Bronchial epithelial cell (primary cell): Measurements from ENCODE around the gene FAT1. TPM values are rescaled to one million over a fixed set of nuclear protein-coding genes. Genes with fewer than 3 reads are reported as not detected.
"Not testable (repeated sequence)": the region's sequence is repeated elsewhere in the genome, so short reads cannot be mapped to it uniquely, and the experiment has no call there.

Experiments used
- DNase-seq: peaks from one replicate; pipeline ENCODE4 v3.0.0-alpha.2; 2010; ENCODE audit warnings: low read depth
- FAIRE-seq: peaks from 2 replicates; lab custom pipeline; 2011; peaks lifted over from hg19 to GRCh38; lab: Jason Lieb, UNC
- H3K27me3 ChIP-seq: 2 replicates; pipeline ENCODE4 v1.5.1; 2011; ENCODE audit warnings: low read length; ENCODE audit not compliant: control insufficient read depth, insufficient read depth
- H3K36me3 ChIP-seq: 2 replicates; pipeline ENCODE4 v1.5.1; 2011; ENCODE audit warnings: low read length; ENCODE audit not compliant: control insufficient read depth, insufficient read depth
- H3K4me3 ChIP-seq: 2 replicates; pipeline ENCODE4 v1.5.1; 2011; ENCODE audit warnings: mild to moderate bottlenecking, low read depth, low read length, control low read depth
- total RNA-seq: library from RNA; depleted of rRNA; stranded (reverse); fragments of >200 nt; gene quantifications from 2 replicates; pipeline ENCODE4 v1.2.1, GENCODE V29; 2014
- TF ChIP-seq, protein P1 (sequence below): IDR thresholded peaks from 2 replicates; pipeline ENCODE4 v1.5.1; 2011; ENCODE audit warnings: mild to moderate bottlenecking, moderate library complexity, low read length, control low read depth, inconsistent platforms; ENCODE audit not compliant: insufficient read depth, severe bottlenecking

The FAT1 gene
- total RNA-seq, 1 donor from 2014 or later, result 237 TPM

DNA sequence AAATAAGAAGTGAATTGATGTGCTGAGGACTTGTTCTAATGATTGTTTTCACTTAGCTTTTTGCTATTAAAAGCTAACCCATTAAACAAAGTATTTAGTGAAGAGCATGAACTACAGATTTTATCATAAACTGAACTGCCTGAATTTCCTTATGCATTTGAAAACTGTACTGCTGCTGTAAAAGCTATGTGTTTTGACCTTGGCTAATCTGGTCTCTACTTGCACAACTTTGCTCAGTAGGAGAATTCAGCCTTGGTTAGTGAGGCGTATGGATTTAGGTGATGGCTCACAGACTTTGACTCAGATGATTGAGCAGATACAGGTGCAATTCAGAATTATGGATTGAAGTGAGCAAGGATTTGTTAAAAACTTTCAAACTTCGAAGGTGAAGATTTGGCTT, 38.7 kb upstream of the FAT1 start:
- DNase-seq, result no peak
- no peak for FAIRE-seq
- Histone ChIP-seq H3K27me3 (no peaks in the 10 kb centered on the region), H3K4me3 (no peak overlapping the region), H3K36me3 (no peaks in the 10 kb centered on the region)
- TF ChIP-seq, protein P1, sequence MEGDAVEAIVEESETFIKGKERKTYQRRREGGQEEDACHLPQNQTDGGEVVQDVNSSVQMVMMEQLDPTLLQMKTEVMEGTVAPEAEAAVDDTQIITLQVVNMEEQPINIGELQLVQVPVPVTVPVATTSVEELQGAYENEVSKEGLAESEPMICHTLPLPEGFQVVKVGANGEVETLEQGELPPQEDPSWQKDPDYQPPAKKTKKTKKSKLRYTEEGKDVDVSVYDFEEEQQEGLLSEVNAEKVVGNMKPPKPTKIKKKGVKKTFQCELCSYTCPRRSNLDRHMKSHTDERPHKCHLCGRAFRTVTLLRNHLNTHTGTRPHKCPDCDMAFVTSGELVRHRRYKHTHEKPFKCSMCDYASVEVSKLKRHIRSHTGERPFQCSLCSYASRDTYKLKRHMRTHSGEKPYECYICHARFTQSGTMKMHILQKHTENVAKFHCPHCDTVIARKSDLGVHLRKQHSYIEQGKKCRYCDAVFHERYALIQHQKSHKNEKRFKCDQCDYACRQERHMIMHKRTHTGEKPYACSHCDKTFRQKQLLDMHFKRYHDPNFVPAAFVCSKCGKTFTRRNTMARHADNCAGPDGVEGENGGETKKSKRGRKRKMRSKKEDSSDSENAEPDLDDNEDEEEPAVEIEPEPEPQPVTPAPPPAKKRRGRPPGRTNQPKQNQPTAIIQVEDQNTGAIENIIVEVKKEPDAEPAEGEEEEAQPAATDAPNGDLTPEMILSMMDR, result no peak

GRCh38 chr4:186761956-186762355, 38.3 kb upstream of the FAT1 start:
- not testable (repeated sequence) for DNase-seq, H3K36me3 ChIP-seq, FAIRE-seq, H3K27me3 ChIP-seq, H3K4me3 ChIP-seq

GRCh38 chr4:186761393-186761792, 37.7 kb upstream of the FAT1 start:
- TF ChIP-seq, protein P1, result no peak
- no peak for FAIRE-seq
- Histone ChIP-seq H3K36me3 (no peaks in the 10 kb centered on the region), H3K4me3 (no peak overlapping the region), H3K27me3 (no peaks in the 10 kb centered on the region)
- DNase-seq, result no peak

DNA sequence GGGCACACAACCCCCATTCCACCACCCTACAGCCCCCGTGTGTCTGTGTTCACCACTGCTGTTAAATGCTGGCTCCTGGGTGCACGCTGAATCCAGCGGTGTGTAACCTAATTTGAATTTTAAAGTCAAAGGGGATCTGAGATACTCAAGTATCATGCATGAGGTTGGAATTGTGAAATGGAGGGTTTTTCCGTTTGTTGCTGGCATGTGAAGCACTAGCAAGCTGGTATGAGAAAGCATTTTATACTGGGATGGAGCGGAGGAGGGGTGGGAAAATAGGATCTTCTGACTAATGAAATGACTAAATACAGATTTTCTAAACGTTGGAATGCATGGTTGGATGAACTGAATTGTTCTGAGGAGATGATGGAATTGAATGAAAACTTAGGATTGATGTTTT, 36.9 kb upstream of the FAT1 start:
- TF ChIP-seq, protein P1, result no peak
- FAIRE-seq (no peak), DNase-seq (peak; percentile 61)
- no peaks in the 10 kb centered on the region for H3K27me3 ChIP-seq
- H3K4me3 ChIP-seq, result no peak overlapping the region
- H3K36me3 ChIP-seq, result no peaks in the 10 kb centered on the region

DNA sequence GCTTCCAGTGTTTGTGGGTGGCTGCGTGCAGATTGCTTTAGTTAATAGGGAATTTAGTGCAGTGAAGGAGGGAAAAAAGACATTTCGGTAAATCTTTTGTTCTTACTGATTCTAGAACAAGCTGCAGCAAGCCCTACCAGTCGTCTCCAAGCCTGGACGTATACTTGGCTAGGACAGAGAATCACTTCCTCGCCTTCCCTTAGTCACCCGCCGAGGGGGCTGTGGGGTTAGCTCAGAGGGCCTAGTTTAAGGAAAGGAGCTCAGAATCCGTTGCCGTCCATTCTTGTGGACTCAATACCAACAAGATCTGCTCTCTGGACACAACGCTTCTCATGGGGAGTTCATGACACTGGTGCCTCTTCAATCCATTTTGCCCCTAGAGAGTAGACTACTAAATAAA, 36.3 kb upstream of the FAT1 start:
- H3K27me3 ChIP-seq, result no peaks in the 10 kb centered on the region
- DNase-seq (no peak), FAIRE-seq (no peak)
- H3K36me3 ChIP-seq, result no peaks in the 10 kb centered on the region
- H3K4me3 ChIP-seq, result no peak overlapping the region
- TF ChIP-seq, protein P1, result no peak

DNA sequence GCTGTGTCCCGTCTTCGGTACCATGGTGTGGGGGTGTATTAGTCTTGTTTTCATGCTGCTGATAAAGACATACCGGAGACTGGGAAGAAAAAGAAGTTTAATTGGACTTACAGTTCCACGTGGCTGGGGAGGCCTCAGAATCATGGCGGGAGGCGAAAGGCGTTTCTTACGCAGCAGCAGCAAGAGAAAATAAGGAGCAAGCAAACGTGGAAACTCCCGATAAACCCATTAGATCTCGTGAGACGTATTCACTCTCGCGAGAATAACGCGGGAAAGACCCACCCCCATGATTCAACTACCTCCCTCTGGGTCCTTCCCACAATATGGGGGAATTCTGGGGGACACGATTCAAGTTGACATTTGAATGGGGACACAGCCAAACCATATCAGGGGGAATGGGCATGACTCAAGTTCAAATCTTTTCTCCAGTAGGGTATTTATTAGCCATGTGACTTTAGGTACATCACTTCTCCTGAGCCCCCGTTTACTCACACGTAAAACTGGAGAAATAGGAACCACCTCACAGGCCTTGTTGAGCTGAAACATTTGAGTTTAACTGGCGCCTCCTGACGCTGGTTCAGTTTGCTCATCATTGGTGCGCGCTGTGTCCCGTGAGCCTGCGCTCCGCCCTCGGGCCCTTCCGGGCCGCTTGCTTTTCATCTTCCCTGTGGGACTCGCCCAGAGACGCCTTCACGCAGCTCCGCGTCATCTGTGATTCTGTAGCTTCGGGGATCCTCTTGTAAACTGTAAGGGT, 35.5 kb upstream of the FAT1 start:
- Histone ChIP-seq H3K27me3 (no peaks in the 10 kb centered on the region), H3K36me3 (no peaks in the 10 kb centered on the region), H3K4me3 (no peak overlapping the region)
- TF ChIP-seq, protein P1, result no peak
- FAIRE-seq, result peak; percentile 47
- DNase-seq, result no peak
